ENCODE data around the gene ANAPC13. TPM values are rescaled to one million over a fixed set of nuclear protein-coding genes. Genes with fewer than 3 reads are reported as not detected.

Gene ANAPC13
- polyA plus RNA-seq, 1 of the 3 experiments (the other 2 are of a cell fraction) = 63.5 TPM

GRCh38 chr3:134527538-134528186, 41.9 kb upstream of the ANAPC13 start (continued):
- TF ChIP-seq REST (IDR thresholded peaks at IDR 0.05; ENCODE audit: low read depth, low read length) (no peak), TCF12 (IDR thresholded peaks at IDR 0.05) (no peak), CHD2 (IDR thresholded peaks at IDR 0.05; ENCODE audit: low read length, partially characterized antibody) (no peak)

GRCh38 chr3:134527037-134527436, 41.3 kb upstream of the ANAPC13 start:
- peaks cover 0 to 7% of the 10 kb centered on the region in 2 experiments for H3K36me3 ChIP-seq (replicated peaks in 1 of 2; ENCODE audit: control insufficient read depth in 1 of 2, insufficient read depth in 2 of 2, low read length in 1 of 2)
- WGBS (ENCODE audit: low lambda C conversion rate) = no CpG with 5 or more reads among the region's 4 CpGs
- H3F3A ChIP-seq (replicated peaks; ENCODE audit: insufficient read depth) = no peaks in the 10 kb centered on the region
- no peak overlapping the region for H3K4me2 ChIP-seq
- H3K27me3 ChIP-seq (ENCODE audit: insufficient read depth) = no peaks in the 10 kb centered on the region
- no peak overlapping the region for H2AFZ ChIP-seq (ENCODE audit: low read depth)
- peaks cover 11% of the 10 kb centered on the region for H3K9me3 ChIP-seq
- no peak for TF ChIP-seq MXI1 (IDR thresholded peaks at IDR 0.05; ENCODE audit: low read depth, low read length)
- TF ChIP-seq PBX3 (IDR thresholded peaks at IDR 0.05) = no peak
- TF ChIP-seq CTCF (IDR thresholded peaks at IDR 0.05) = peak; percentile 21; the same call in 1 of the 2 replicates
- TF ChIP-seq RCOR1 (IDR thresholded peaks at IDR 0.05; ENCODE audit: low read length) = no peak
- TF ChIP-seq FOXJ3 (CRISPR knock-in tag; IDR thresholded peaks at IDR 0.05) = no peak
- TF ChIP-seq YY1 (IDR thresholded peaks at IDR 0.05; ENCODE audit: low read depth) = no peak
- no peak overlapping the region for H3K4me3 ChIP-seq (ENCODE audit: low read depth in 2 of 2, low read length in 1 of 2)
- H3K9me2 ChIP-seq = no peaks in the 10 kb centered on the region
- no peak overlapping the region for H3K9ac ChIP-seq
- ChIA-PET CTCF (no interaction called here), POLR2A (no interaction called here)
- H4K20me1 ChIP-seq (ENCODE audit: insufficient read depth) = no peaks in the 10 kb centered on the region
- no peaks in the 10 kb centered on the region for H3K4me1 ChIP-seq (ENCODE audit: control insufficient read depth in 1 of 2, insufficient read depth in 2 of 2, low read depth in 1 of 2, low read length in 1 of 2)
- H3K79me2 ChIP-seq (ENCODE audit: insufficient read depth) = peaks cover 35% of the 10 kb centered on the region; the same call in 1 of the 2 replicates
- H3K27ac ChIP-seq (ENCODE audit: low read depth in 2 of 2, low read length in 1 of 2) = no peak overlapping the region
- peak; percentile 5 for DNase-seq
